C1 segment of cervical spinal cord (tissue), 14 donors: ENCODE results near the gene FHOD1.

Experiments used
- DNase-seq, 14 donors: peaks; one replicate each; lab custom pipeline; 2025; lab: John Stamatoyannopoulos, UW

Gene FHOD1

GRCh38 chr16:67250045-67250327 is 2.7 kb upstream of the FHOD1 start:
- no peak for DNase-seq

GRCh38 chr16:67249178-67250044 is 2.1 kb upstream of the FHOD1 start:
- peak in 1 of 14 donors; percentile 49 for DNase-seq

GRCh38 chr16:67248401-67249177 is 1.3 kb upstream of the FHOD1 start, which contains the start of gene SLC9A5:
Gene SLC9A5 (plus strand): TSS chr16:67248979. CDS start chr16:67249015, 36 bp downstream.
- peak in 3 of 14 donors; percentile 15 to 49 (median 27) for DNase-seq

- no peak for DNase-seq
These were observed 756 bp upstream of the FHOD1 start for GRCh38 chr16:67248073-67248400.

GRCh38 chr16:67246756-67247191 is 507 bp downstream of the FHOD1 start:
- peak in 4 of 14 donors; percentile 46 to 64 (median 55) for DNase-seq

GRCh38 chr16:67246081-67246755 is 1.1 kb downstream of the FHOD1 start:
- DNase-seq = peak in 11 of 14 donors; percentile 28 to 80 (median 71)

GRCh38 chr16:67245674-67246080 is 1.6 kb downstream of the FHOD1 start:
- no peak for DNase-seq

- DNase-seq = no peak
These were observed 2.1 kb downstream of the FHOD1 start for GRCh38 chr16:67245186-67245585.

- DNase-seq = peak in 10 of 14 donors; percentile 20 to 72 (median 44)
These were observed 2.7 kb downstream of the FHOD1 start for GRCh38 chr16:67244387-67245185.

- peak in 1 of 14 donors; percentile 28 for DNase-seq
These were observed 3.8 kb downstream of the FHOD1 start for GRCh38 chr16:67243481-67243880.

- no peak for DNase-seq
These were observed 5.0 kb downstream of the FHOD1 start for GRCh38 chr16:67242138-67242730.

GRCh38 chr16:67241008-67241900 is 6.0 kb downstream of the FHOD1 start:
- DNase-seq = peak in 4 of 14 donors; percentile 13 to 55 (median 20)

- no peak for DNase-seq
These were observed 6.8 kb downstream of the FHOD1 start for GRCh38 chr16:67240506-67240905.

- no peak for DNase-seq
These were observed 8.3 kb downstream of the FHOD1 start for GRCh38 chr16:67238806-67239470.

- DNase-seq = no peak
These were observed 9.1 kb downstream of the FHOD1 start for GRCh38 chr16:67238278-67238575.

GRCh38 chr16:67237396-67238277 is 9.6 kb downstream of the FHOD1 start:
- DNase-seq = no peak

- no peak for DNase-seq
These were observed 10.5 kb downstream of the FHOD1 start for GRCh38 chr16:67236563-67237395.
